Neural cell (in vitro differentiated cells): Measurements from ENCODE around the gene NFIX.

Source experiments
- CTCF ChIP-seq: fragments of 450-650 bp; IDR thresholded peaks from 2 replicates; pipeline ENCODE4 v1.5.1; 2014; ENCODE audit warnings: antibody characterized with exemption, mild to moderate bottlenecking, moderate library complexity; ENCODE audit not compliant: poor library complexity, severe bottlenecking
- EZH2 ChIP-seq: fragments of 200-600, 300-800 bp; shearing (Covaris generic), sonication (generic); IDR thresholded peaks from 2 replicates; pipeline ENCODE4 v1.6.1; 2014; ENCODE audit warnings: antibody characterized with exemption, low read length, borderline replicate concordance, mild to moderate bottlenecking; ENCODE audit not compliant: insufficient read depth, poor library complexity, severe bottlenecking
- POLR2AphosphoS5 ChIP-seq: IDR thresholded peaks from 2 replicates; pipeline ENCODE4 v1.6.1; 2012
- RAD21 ChIP-seq: fragments of 450-650 bp; conservative IDR thresholded peaks from 2 replicates; pipeline ENCODE4 v1.6.1; 2014; ENCODE audit warnings: antibody characterized with exemption, mild to moderate bottlenecking, moderate library complexity

DNA sequence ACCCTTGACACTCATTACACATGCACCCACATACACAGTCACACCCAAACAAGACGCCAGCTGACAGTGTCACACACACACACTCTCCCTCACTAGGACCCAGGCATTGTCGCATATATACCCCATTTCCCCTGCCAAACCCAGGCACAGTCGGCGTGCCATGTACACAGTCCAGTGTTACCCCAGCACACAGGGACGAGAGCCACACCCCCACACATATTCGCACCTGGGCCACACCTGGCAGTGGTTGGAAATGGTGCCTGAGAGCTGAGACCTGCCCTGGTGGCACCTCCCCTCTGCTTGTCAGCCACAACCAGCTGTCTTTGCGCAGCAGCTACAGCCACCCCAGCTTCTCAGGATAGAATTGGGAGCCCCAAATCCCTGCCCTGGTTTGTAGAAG, 9.0 kb downstream of the NFIX start:
- no peak for TF ChIP-seq CTCF
- no peak for TF ChIP-seq POLR2AphosphoS5
- TF ChIP-seq RAD21 = no peak
- no peak for TF ChIP-seq EZH2
